ENCODE data around the gene RAG2.

Gene RAG2

GRCh38 chr11:36596880-36597279 lies 1.2 kb downstream of the RAG2 start:
- Histone ChIP-seq H3K27ac (ENCODE audit: low read depth, low read length, severe bottlenecking) (no peak overlapping the region), H3K4me3 (ENCODE audit: extremely low read depth, insufficient read depth, low read length, poor library complexity, severe bottlenecking) (no peak overlapping the region), H3K36me3 (ENCODE audit: control insufficient read depth, insufficient read depth, low read length) (no peaks in the 10 kb centered on the region), H3K4me1 (ENCODE audit: control insufficient read depth, insufficient read depth, low read length, poor library complexity, severe bottlenecking) (peaks cover 4% of the 10 kb centered on the region), H3K9me3 (ENCODE audit: control insufficient read depth, low read length) (no peaks in the 10 kb centered on the region)

GRCh38 chr11:36594316-36594989 lies 3.6 kb downstream of the RAG2 start, which contains the start of gene IFTAP:
Gene IFTAP, plus strand, starts transcription at chr11:36594502. Its CDS starts 15,602 bp downstream, at chr11:36610104.
- WGBS, 2 experiments (ENCODE audit: insufficient coverage in 2 of 2) = 0% methylated on average over 10 to 12 of the region's 29 CpGs
- H3K9me3 ChIP-seq (ENCODE audit: control insufficient read depth, low read length) = no peaks in the 10 kb centered on the region
- H3K4me3 ChIP-seq (ENCODE audit: extremely low read depth, insufficient read depth, low read length, poor library complexity, severe bottlenecking) = peak within 1 kb of the TSS; percentile 77
- no peaks in the 10 kb centered on the region for H3K36me3 ChIP-seq (ENCODE audit: control insufficient read depth, insufficient read depth, low read length)
- H3K4me1 ChIP-seq (ENCODE audit: control insufficient read depth, insufficient read depth, low read length, poor library complexity, severe bottlenecking) = peaks cover 4% of the 10 kb centered on the region
- peak within 1 kb of the TSS; percentile 38 for H3K27ac ChIP-seq (ENCODE audit: low read depth, low read length, severe bottlenecking)

GRCh38 chr11:36591433-36591832 lies 6.6 kb downstream of the RAG2 start:
- H3K4me1 ChIP-seq (ENCODE audit: control insufficient read depth, insufficient read depth, low read length, poor library complexity, severe bottlenecking) = peaks cover 4% of the 10 kb centered on the region
- WGBS, 2 experiments (ENCODE audit: insufficient coverage in 2 of 2) = 75 to 83% methylated on average over 1 of the region's 1 CpG
- no peak overlapping the region for H3K4me3 ChIP-seq (ENCODE audit: extremely low read depth, insufficient read depth, low read length, poor library complexity, severe bottlenecking)
- H3K27ac ChIP-seq (ENCODE audit: low read depth, low read length, severe bottlenecking) = no peak overlapping the region
- no peaks in the 10 kb centered on the region for H3K9me3 ChIP-seq (ENCODE audit: control insufficient read depth, low read length)
- H3K36me3 ChIP-seq (ENCODE audit: control insufficient read depth, insufficient read depth, low read length) = no peaks in the 10 kb centered on the region

GRCh38 chr11:36590513-36590912 lies 7.5 kb downstream of the RAG2 start:
- WGBS, 2 experiments (ENCODE audit: insufficient coverage in 2 of 2) = 80% methylated on average over 1 of the region's 4 CpGs; no CpG with 5 or more reads in 1 of the 2 experiments
- no peaks in the 10 kb centered on the region for H3K9me3 ChIP-seq (ENCODE audit: control insufficient read depth, low read length)
- H3K27ac ChIP-seq (ENCODE audit: low read depth, low read length, severe bottlenecking) = no peak overlapping the region
- no peaks in the 10 kb centered on the region for H3K36me3 ChIP-seq (ENCODE audit: control insufficient read depth, insufficient read depth, low read length)
- H3K4me1 ChIP-seq (ENCODE audit: control insufficient read depth, insufficient read depth, low read length, poor library complexity, severe bottlenecking) = peaks cover 4% of the 10 kb centered on the region
- H3K4me3 ChIP-seq (ENCODE audit: extremely low read depth, insufficient read depth, low read length, poor library complexity, severe bottlenecking) = no peak overlapping the region

GRCh38 chr11:36588099-36588498 lies 9.9 kb downstream of the RAG2 start:
- H3K36me3 ChIP-seq (ENCODE audit: control insufficient read depth, insufficient read depth, low read length) = no peaks in the 10 kb centered on the region
- H3K4me1 ChIP-seq (ENCODE audit: control insufficient read depth, insufficient read depth, low read length, poor library complexity, severe bottlenecking) = no peaks in the 10 kb centered on the region
- no CpG with 5 or more reads among the region's 1 CpG for WGBS, 2 experiments (ENCODE audit: insufficient coverage in 2 of 2)
- H3K27ac ChIP-seq (ENCODE audit: low read depth, low read length, severe bottlenecking) = no peak overlapping the region
- H3K4me3 ChIP-seq (ENCODE audit: extremely low read depth, insufficient read depth, low read length, poor library complexity, severe bottlenecking) = no peak overlapping the region
- H3K9me3 ChIP-seq (ENCODE audit: control insufficient read depth, low read length) = no peaks in the 10 kb centered on the region

- no peak overlapping the region for H3K27ac ChIP-seq (ENCODE audit: low read depth, low read length, severe bottlenecking)
Observed at GRCh38 chr11:36586543-36586942, 11.5 kb downstream of the RAG2 start.

GRCh38 chr11:36583667-36584066 lies 14.4 kb downstream of the RAG2 start:
- H3K9me3 ChIP-seq (ENCODE audit: control insufficient read depth, low read length) = peaks cover 10% of the 10 kb centered on the region
- no peaks in the 10 kb centered on the region for H3K36me3 ChIP-seq (ENCODE audit: control insufficient read depth, insufficient read depth, low read length)
- H3K27ac ChIP-seq (ENCODE audit: low read depth, low read length, severe bottlenecking) = no peak overlapping the region
- no peak overlapping the region for H3K4me3 ChIP-seq (ENCODE audit: extremely low read depth, insufficient read depth, low read length, poor library complexity, severe bottlenecking)
- H3K4me1 ChIP-seq (ENCODE audit: control insufficient read depth, insufficient read depth, low read length, poor library complexity, severe bottlenecking) = no peaks in the 10 kb centered on the region
- 51 to 63% methylated on average over 2 to 3 of the region's 3 CpGs for WGBS, 2 experiments (ENCODE audit: insufficient coverage in 2 of 2)

More at GRCh38 chr11:36586543-36586942, 11.5 kb downstream of the RAG2 start:
- no peak overlapping the region for H3K4me3 ChIP-seq (ENCODE audit: extremely low read depth, insufficient read depth, low read length, poor library complexity, severe bottlenecking)
- peaks cover under 1% of the 10 kb centered on the region for H3K9me3 ChIP-seq (ENCODE audit: control insufficient read depth, low read length)
- H3K4me1 ChIP-seq (ENCODE audit: control insufficient read depth, insufficient read depth, low read length, poor library complexity, severe bottlenecking) = no peaks in the 10 kb centered on the region
- H3K36me3 ChIP-seq (ENCODE audit: control insufficient read depth, insufficient read depth, low read length) = no peaks in the 10 kb centered on the region

GRCh38 chr11:36581536-36581935 lies 16.5 kb downstream of the RAG2 start:
- peaks cover 10% of the 10 kb centered on the region for H3K9me3 ChIP-seq (ENCODE audit: control insufficient read depth, low read length)
- H3K4me3 ChIP-seq (ENCODE audit: extremely low read depth, insufficient read depth, low read length, poor library complexity, severe bottlenecking) = no peak overlapping the region
- H3K27ac ChIP-seq (ENCODE audit: low read depth, low read length, severe bottlenecking) = no peak overlapping the region
- 75 to 79% methylated on average over 2 of the region's 2 CpGs for WGBS, 2 experiments (ENCODE audit: insufficient coverage in 2 of 2)
- H3K4me1 ChIP-seq (ENCODE audit: control insufficient read depth, insufficient read depth, low read length, poor library complexity, severe bottlenecking) = no peaks in the 10 kb centered on the region
- H3K36me3 ChIP-seq (ENCODE audit: control insufficient read depth, insufficient read depth, low read length) = no peaks in the 10 kb centered on the region

GRCh38 chr11:36578458-36578857 lies 19.6 kb downstream of the RAG2 start:
- Histone ChIP-seq H3K27ac (ENCODE audit: low read depth, low read length, severe bottlenecking) (no peak overlapping the region), H3K36me3 (ENCODE audit: control insufficient read depth, insufficient read depth, low read length) (no peaks in the 10 kb centered on the region)
- no CpG with 5 or more reads among the region's 1 CpG for WGBS, 2 experiments (ENCODE audit: insufficient coverage in 2 of 2)

GRCh38 chr11:36577859-36578258 lies 20.2 kb downstream of the RAG2 start:
- no CpG with 5 or more reads among the region's 2 CpGs for WGBS, 2 experiments (ENCODE audit: insufficient coverage in 2 of 2)
- Histone ChIP-seq H3K4me1 (ENCODE audit: control insufficient read depth, insufficient read depth, low read length, poor library complexity, severe bottlenecking) (no peaks in the 10 kb centered on the region), H3K36me3 (ENCODE audit: control insufficient read depth, insufficient read depth, low read length) (no peaks in the 10 kb centered on the region), H3K27ac (ENCODE audit: low read depth, low read length, severe bottlenecking) (peak overlapping the region; percentile 47), H3K9me3 (ENCODE audit: control insufficient read depth, low read length) (peaks cover 10% of the 10 kb centered on the region), H3K4me3 (ENCODE audit: extremely low read depth, insufficient read depth, low read length, poor library complexity, severe bottlenecking) (no peak overlapping the region)

More at GRCh38 chr11:36578458-36578857, 19.6 kb downstream of the RAG2 start:
- H3K4me1 ChIP-seq (ENCODE audit: control insufficient read depth, insufficient read depth, low read length, poor library complexity, severe bottlenecking) = no peaks in the 10 kb centered on the region
- H3K4me3 ChIP-seq (ENCODE audit: extremely low read depth, insufficient read depth, low read length, poor library complexity, severe bottlenecking) = no peak overlapping the region
- H3K9me3 ChIP-seq (ENCODE audit: control insufficient read depth, low read length) = peaks cover 10% of the 10 kb centered on the region

GRCh38 chr11:36577373-36577772 lies 20.7 kb downstream of the RAG2 start:
- peaks cover 10% of the 10 kb centered on the region for H3K9me3 ChIP-seq (ENCODE audit: control insufficient read depth, low read length)
- peak overlapping the region; percentile 47 for H3K27ac ChIP-seq (ENCODE audit: low read depth, low read length, severe bottlenecking)
- no peaks in the 10 kb centered on the region for H3K4me1 ChIP-seq (ENCODE audit: control insufficient read depth, insufficient read depth, low read length, poor library complexity, severe bottlenecking)
- H3K4me3 ChIP-seq (ENCODE audit: extremely low read depth, insufficient read depth, low read length, poor library complexity, severe bottlenecking) = no peak overlapping the region
- no CpG with 5 or more reads among the region's 2 CpGs for WGBS, 2 experiments (ENCODE audit: insufficient coverage in 2 of 2)
- H3K36me3 ChIP-seq (ENCODE audit: control insufficient read depth, insufficient read depth, low read length) = no peaks in the 10 kb centered on the region
